HepG2 (cell line): ENCODE results near the gene DNM1. TPM values are rescaled to one million over a fixed set of nuclear protein-coding genes. Genes with fewer than 3 reads are reported as not detected.
A peak's percentile ranks its signal among the peaks of the same experiment; 100 is the strongest.

ENCODE experiments used
- CENPX ChIP-seq: sonication (generic); formaldehyde crosslinking; IDR thresholded peaks from 2 replicates; pipeline ENCODE4 v1.9.0; 2021; ENCODE audit warnings: mild to moderate bottlenecking, missing genetic modification reagents, moderate library complexity
- GMEB1 ChIP-seq: sonication (generic); formaldehyde crosslinking; IDR thresholded peaks from 2 replicates; pipeline ENCODE4 v1.5.1; 2020; ENCODE audit warnings: missing genetic modification reagents, mild to moderate bottlenecking, borderline replicate concordance
- HINFP ChIP-seq: sonication (generic); formaldehyde crosslinking; IDR thresholded peaks from 2 replicates; pipeline ENCODE4 v1.4.0; 2020; ENCODE audit warnings: low read depth, mild to moderate bottlenecking, missing genetic modification reagents
- HIVEP1 ChIP-seq: sonication (generic); formaldehyde crosslinking; IDR thresholded peaks from 2 replicates; pipeline ENCODE4 v1.4.0; 2020; ENCODE audit warnings: mild to moderate bottlenecking, missing genetic modification reagents
- HNRNPLL ChIP-seq: fragments of 200-400 bp; formaldehyde crosslinking; IDR thresholded peaks from 2 replicates; pipeline ENCODE4 v1.6.1; 2017; ENCODE audit warnings: mild to moderate bottlenecking, low read depth, low read length; ENCODE audit not compliant: poor library complexity, severe bottlenecking
- JUND ChIP-seq: sonication (generic); formaldehyde crosslinking; IDR thresholded peaks from 2 replicates; pipeline ENCODE4 v1.8.0; 2022; ENCODE audit warnings: mild to moderate bottlenecking, missing genetic modification reagents
- KDM5A ChIP-seq: fragments of 200-600 bp; sonication (generic); IDR thresholded peaks from 2 replicates; pipeline ENCODE4 v1.7.0; 2018; ENCODE audit warnings: antibody characterized with exemption, mild to moderate bottlenecking, low read length, borderline replicate concordance
- KLF13 ChIP-seq: sonication (generic); formaldehyde crosslinking; IDR thresholded peaks from 2 replicates; pipeline ENCODE4 v1.4.0; 2020; ENCODE audit warnings: mild to moderate bottlenecking, missing genetic modification reagents
- MEIS1 ChIP-seq: sonication (generic); formaldehyde crosslinking; IDR thresholded peaks from 2 replicates; pipeline ENCODE4 v1.9.0; 2021; ENCODE audit warnings: mild to moderate bottlenecking, missing genetic modification reagents, moderate library complexity, borderline replicate concordance
- MEIS2 ChIP-seq: sonication (generic); formaldehyde crosslinking; IDR thresholded peaks from 2 replicates; pipeline ENCODE4 v1.9.0; 2021; ENCODE audit warnings: mild to moderate bottlenecking, missing genetic modification reagents
- TARDBP ChIP-seq: sonication (generic); formaldehyde crosslinking; IDR thresholded peaks from 2 replicates; pipeline ENCODE4 v1.8.0; 2022; ENCODE audit warnings: mild to moderate bottlenecking, missing genetic modification reagents
- UBTF ChIP-seq: sonication (generic); formaldehyde crosslinking; IDR thresholded peaks from 2 replicates; pipeline ENCODE4 v1.4.0; 2020; ENCODE audit warnings: mild to moderate bottlenecking, missing genetic modification reagents
- WIZ ChIP-seq: sonication (generic); formaldehyde crosslinking; IDR thresholded peaks from 2 replicates; pipeline ENCODE4 v1.5.1; 2020; ENCODE audit warnings: mild to moderate bottlenecking, missing genetic modification reagents
- ZBTB25 ChIP-seq: IDR thresholded peaks from 2 replicates; pipeline ENCODE4 v1.6.1; 2018; ENCODE audit warnings: missing genetic modification reagents
- ZNF580 ChIP-seq: IDR thresholded peaks from 2 replicates; pipeline ENCODE4 v1.6.1; 2016; ENCODE audit warnings: low read depth, borderline replicate concordance
- ZNF629 ChIP-seq: sonication (generic); formaldehyde crosslinking; conservative IDR thresholded peaks from 2 replicates; pipeline ENCODE4 v1.5.0; 2020; ENCODE audit warnings: missing genetic modification reagents
- ZNF709 ChIP-seq: sonication (generic); formaldehyde crosslinking; IDR thresholded peaks from 2 replicates; pipeline ENCODE4 v1.5.0; 2020; ENCODE audit warnings: mild to moderate bottlenecking, missing genetic modification reagents
- ZNF776 ChIP-seq: sonication (generic); formaldehyde crosslinking; IDR thresholded peaks from 2 replicates; pipeline ENCODE4 v1.4.0; 2020; ENCODE audit warnings: mild to moderate bottlenecking, missing genetic modification reagents
- ZNF879 ChIP-seq: sonication (generic); formaldehyde crosslinking; IDR thresholded peaks from 2 replicates; pipeline ENCODE4 v1.8.1; 2023; ENCODE audit warnings: missing genetic modification reagents
- polyA plus RNA-seq, 8 experiments: library from polyadenylated mRNA; depleted of rRNA in 3 of 8; stranded (reverse) in 7 of 8; unstranded in 1 of 8; fragments of >200 nt; fragmentation: Illumina TruSeq in 4 of 8; extraction: Trizol in 4 of 8; gene quantifications; 2 replicates each; pipeline versions ENCODE4 v1.2.1 to v1.2.3, GENCODE V29; 2011 to 2016; ENCODE audit warnings: low read depth in 4 of 8, missing spikeins in 1 of 8, mixed read lengths in 1 of 8; ENCODE audit not compliant: insufficient read depth in 1 of 8
- total RNA-seq, 5 experiments: library from RNA; depleted of rRNA; stranded (reverse); fragments of >200 nt; fragmentation: Illumina TruSeq; extraction: Trizol; gene quantifications; 2 replicates each; pipeline ENCODE4 v1.2.3, GENCODE V29; 2016; ENCODE audit warnings: low read depth in 1 of 5
- TF ChIP-seq, protein P1 (sequence below): sonication (generic); formaldehyde crosslinking; IDR thresholded peaks from 2 replicates; pipeline ENCODE4 v1.8.0; 2022; ENCODE audit warnings: mild to moderate bottlenecking, missing genetic modification reagents, borderline replicate concordance

Gene DNM1
- total and polyA plus RNA-seq, 2 of the 13 experiments (the other 11 are each of a cell fraction or from before 2014, with no cell fraction given), result 0.13 to 0.58 TPM

DNA sequence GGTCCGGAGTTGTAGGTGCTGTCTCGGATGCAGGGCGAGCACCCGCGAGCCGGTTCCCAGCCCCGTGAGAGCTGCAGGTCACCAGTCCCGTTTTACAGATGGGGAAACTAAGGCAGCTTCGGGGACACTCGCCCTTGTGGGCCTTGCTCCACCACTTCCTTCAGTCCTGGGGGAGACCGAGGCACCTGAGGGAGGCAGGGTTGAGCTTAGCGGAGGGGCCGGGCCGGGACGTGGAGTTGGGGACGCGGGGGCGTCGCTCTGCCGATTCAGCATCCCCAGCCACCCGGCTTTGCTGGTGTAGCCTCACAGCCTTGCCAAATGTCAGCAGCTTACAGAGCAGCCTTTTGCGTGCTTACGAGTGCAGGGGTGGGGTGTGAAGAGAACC lies 42.6 kb upstream of the DNM1 start (continued):
- TF ChIP-seq ZNF879 (CRISPR knock-in tag) (no peak), CENPX (CRISPR knock-in tag) (no peak), ZBTB25 (no peak), WIZ (no peak), UBTF (CRISPR knock-in tag) (peak; percentile 11; the same call in 1 of the 2 replicates), JUND (CRISPR knock-in tag) (no peak), ZNF709 (peak; percentile 4; the same call in 1 of the 2 replicates), HINFP (no peak), TARDBP (no peak), HIVEP1 (CRISPR knock-in tag) (no peak), KDM5A (no peak), ZNF629 (CRISPR knock-in tag) (peak; percentile 93), MEIS1 (CRISPR knock-in tag) (0 out of 2 replicates have a peak, but pooled peaks have one; percentile 14), GMEB1 (CRISPR knock-in tag) (no peak), KLF13 (CRISPR knock-in tag) (no peak), ZNF776 (CRISPR knock-in tag) (0 out of 2 replicates have a peak, but pooled peaks have one; percentile 11), HNRNPLL (no peak), ZNF580 (CRISPR knock-in tag) (no peak), MEIS2 (CRISPR knock-in tag) (peak; percentile 12; the same call in 1 of the 2 replicates)
- TF ChIP-seq, protein P1, sequence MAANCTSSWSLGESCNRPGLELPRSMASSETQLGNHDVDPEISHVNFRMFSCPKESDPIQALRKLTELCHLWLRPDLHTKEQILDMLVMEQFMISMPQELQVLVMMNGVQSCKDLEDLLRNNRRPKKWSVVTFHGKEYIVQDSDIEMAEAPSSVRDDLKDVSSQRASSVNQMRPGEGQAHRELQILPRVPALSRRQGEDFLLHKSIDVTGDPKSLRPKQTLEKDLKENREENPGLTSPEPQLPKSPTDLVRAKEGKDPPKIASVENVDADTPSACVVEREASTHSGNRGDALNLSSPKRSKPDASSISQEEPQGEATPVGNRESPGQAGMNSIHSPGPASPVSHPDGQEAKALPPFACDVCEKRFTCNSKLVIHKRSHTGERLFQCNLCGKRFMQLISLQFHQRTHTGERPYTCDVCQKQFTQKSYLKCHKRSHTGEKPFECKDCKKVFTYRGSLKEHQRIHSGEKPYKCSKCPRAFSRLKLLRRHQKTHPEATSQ, result 0 out of 2 replicates have a peak, but pooled peaks have one; percentile 19
